GM19395 (cell line): Measurements from ENCODE around the gene CSK.

Experiments used
- ATAC-seq: cut with Tn5 transposase; IDR thresholded peaks from one replicate; pipeline ENCODE4 v1.9.1; 2021; ENCODE audit warnings: mild to moderate bottlenecking, moderate library complexity; ENCODE audit not compliant: unreplicated experiment

CSK gene

DNA sequence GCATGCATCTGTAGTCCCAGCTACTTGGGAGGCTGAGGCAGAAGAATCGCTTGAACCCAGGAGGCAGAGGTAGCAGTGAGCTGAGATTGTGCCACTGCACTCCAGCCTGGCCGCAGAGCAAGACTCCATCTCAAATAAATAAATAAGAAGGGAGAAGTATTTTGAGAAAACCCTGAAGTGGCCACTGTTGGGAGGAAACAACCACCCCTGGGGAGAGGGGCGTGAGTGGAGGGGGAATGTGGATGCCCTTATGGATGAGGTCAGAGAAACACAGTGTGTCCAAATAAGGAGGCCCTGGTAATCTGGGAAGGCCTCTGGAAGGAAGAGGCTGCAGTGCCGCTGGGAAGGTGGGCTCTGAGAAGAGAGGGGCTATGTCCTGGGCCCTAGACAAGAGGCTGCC, 40.4 kb downstream of the CSK start:
- no peak for ATAC-seq

DNA sequence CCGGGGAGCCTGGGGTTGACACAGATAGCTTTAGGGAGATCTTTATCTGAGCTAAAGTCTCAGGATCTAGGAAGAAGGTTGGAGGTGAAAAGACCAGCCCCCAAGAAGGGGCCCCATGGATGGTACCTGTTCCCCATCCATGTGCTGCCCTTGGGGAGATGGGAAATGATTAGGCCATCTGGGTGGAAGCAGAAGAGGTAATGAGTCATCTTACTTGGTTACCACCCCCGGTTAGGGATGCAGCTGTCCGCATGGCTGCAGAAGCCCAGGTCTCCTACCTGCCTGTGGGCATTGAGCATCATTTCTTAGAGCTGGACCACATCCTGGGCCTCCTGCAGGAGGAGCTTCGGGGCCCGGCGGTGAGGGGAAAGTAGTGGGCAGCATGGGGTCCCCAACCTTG, 41.4 kb downstream of the CSK start:
- no peak for ATAC-seq

DNA sequence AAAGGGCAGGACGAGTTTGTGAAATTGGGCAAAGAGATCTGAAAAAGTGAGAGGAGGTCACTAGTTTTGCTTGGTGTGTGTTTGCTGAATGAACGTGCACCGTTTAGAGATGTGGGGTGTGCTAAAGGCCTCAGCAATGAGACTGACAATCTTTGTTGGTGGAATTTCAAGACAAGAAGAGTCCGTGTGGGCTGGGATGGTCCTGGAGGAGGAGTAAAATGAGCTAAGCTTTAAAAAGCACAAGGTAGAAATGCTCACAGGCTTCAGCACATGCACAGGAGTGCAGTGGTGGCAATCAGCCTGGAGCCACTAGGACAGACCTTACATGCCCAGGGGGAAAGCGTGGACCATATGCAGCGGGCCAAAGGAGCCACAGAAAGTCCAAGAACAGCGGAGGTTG, 43.1 kb downstream of the CSK start:
- ATAC-seq, result no peak

DNA sequence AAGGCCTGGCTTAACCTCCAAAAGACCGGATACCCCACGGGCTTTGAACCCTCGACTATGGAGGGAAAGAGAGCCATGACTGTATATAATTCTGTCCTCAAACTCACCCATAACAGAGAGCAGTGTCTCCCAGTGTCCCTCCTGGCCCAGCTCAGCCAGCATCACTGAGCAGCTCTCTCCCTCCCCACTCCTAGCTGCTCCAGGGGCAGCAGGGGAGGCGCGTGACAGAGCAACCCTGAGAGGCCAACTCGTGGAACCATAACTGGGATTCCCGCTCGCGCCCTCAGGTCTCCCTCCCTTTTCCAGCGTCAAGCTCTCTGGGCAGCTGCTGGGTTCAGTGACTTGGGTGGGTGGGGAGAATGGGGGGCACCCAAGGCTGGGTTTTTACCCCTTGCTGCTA, 44.0 kb downstream of the CSK start:
- no peak for ATAC-seq

DNA sequence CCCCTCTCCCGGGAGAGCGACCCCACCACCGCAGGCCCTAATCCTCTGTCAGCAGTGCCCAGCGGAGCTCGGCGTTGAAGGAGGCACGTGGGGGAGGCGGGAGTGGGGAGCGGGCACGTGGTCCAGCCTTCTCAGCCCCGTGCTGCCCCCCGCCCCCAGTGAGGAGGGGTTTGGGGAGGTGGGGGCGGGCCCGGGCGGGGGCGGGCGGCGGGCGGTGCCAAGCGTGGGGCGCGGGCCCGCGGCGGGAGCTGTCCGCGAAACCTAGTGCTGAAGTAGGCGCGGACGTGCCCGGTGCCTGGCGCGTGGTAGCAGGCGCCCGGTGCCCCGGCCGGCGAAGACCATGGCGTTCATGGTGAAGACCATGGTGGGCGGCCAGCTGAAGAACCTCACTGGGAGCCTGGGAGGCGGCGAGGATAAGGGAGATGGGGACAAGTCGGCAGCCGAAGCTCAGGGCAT, 44.5 kb downstream of the CSK start, which contains the start of gene CPLX3:
Gene CPLX3 (plus strand): TSS at position 264 of the 456 bp plus-strand sequence. CDS start 77 bp downstream, at position 341.
- ATAC-seq, result no peak

DNA sequence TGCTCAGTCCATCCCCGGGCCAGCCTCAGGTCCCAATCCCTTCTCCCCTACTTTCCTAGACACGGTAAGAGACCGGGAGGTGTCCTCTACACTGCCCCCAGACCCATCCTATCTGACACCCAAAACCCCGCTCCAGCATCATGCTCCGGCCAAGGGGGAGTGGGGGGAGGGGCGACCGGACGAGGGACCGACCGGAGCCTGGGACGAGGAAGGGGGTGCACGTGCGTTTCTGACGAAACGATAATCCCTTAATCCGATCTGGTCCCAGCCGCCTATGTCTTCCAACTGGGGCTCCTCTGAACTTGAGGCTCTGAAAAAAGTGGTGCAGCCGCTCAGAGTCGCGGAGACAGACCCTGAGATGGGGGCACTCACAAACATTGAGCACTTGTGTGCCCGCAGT, 45.0 kb downstream of the CSK start:
- no peak for ATAC-seq

DNA sequence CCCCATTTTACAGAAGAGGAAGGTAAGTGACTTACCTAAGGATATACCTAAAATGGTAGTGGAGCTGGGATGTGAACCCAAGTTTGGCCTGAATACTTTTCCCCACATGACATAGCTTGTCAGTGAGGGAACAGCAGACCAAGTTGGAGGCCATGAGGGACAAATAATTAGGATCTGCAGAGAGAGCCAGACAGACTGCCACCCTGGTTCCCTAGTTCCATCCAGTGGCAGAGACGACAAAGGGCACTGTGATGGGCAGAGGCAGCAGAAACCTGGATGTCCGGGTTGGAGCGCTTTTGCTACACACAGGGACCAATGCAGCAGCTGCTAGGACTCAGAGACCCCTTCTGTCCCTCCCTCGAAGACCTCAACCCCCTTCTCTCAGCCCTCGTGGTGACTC, 45.7 kb downstream of the CSK start:
- no peak for ATAC-seq

DNA sequence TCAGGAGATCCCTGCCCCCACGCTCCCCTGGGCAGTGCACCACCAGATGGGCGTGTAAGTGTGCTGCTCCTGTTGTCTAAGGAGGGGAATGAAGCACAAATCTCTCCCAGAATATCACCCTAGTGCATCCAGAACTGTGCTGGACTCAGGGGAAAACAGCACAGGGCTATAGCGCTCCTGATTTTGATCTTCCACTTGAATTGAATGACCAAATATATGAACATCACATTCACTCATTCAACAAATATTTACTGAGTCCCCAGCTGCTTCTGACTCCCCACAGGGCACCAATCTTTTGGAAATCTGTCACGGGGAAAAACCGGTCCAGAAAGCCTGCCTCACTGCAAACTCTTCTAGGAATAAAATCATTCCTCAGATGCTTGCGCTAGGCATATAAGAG, 47.0 kb downstream of the CSK start:
- ATAC-seq, result no peak

DNA sequence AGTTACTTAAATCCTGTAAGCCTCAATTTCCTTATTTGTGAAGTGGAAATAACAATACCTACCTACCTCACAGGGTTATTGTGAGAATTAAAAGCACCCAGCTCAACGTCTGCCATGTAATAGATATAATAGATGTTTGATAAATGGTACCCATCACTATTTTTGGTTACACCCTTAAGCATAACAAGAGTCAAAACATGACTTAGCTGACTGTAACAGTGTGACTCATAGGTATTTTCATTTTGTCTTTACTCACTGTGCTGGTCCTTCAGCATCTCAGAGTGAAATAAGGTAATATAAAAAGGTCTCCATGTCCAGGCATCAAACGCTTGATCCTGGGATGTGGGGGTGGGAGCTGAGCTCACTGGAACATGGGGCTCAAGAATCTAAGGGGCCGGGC, 47.6 kb downstream of the CSK start:
- ATAC-seq, result no peak

DNA sequence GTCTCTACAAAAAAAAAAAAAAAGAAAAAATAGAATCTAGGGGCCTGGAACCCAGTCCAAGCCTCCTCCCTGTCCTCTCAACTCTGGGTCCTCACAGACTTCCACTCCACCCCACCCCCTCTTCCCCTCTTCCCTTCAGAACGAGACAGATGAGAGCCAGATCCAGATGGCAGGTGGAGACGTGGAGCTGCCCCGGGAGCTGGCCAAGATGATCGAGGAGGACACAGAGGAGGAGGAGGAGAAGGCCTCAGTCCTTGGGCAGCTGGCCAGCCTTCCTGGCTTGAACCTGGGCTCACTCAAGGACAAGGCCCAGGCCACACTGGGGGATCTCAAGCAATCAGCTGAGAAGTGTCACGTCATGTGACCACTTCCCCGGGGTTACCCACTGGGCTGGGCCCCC, 48.1 kb downstream of the CSK start:
- ATAC-seq, result no peak

DNA sequence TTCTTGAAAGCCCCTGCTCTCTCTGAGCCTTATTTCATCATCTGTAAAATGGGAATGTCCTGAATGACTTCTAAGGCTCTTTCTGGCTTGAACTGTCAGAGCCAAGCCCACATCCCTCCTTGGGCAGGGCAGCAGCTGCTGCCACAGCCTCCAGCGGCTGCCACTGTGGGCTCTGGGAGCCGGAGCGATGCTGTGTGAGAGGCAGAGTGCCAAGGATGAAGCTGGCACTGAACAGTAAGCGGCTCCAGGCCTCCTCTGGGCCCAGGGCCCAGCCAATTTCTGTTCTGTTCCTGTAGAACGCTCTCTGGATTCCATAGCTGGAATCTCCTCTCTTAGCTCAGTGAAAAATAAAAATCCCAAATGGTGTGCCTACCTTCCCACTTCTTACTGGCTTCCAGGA, 49.0 kb downstream of the CSK start:
- no peak for ATAC-seq

DNA sequence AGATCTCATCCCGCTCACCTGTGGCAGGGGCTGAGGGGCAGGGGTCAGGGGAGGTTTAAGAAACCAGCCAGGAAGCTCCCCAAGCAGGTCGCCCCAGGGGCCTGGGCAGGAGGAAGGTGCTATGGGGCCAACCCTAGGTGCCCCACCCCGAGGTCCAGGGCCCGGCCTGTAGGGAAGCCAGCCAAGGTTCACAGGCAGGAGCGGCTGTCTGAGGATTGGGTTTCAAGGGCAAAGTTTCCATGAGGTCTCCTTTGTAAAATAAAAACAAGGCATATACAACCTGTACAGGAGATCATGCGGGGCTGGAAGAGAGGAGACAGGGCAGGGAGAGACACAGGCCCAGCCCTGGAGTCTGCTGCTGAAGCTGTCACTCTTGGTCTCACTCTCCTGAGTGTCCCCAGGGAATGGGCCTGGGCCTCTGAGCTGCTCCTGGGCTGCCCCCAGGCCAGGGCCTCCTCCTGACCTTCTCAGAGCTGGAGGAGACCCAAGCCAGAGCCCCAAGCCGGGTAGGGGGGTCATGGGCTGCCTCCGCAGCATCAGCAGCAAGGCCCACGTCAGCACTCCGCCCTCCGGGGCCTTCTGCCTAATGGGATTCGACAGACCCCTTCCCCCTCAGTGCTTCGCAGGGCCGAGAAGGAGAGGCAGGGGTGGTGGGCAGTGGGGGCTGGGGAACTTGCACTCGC, 50.1 kb downstream of the CSK start:
- ATAC-seq, result no peak

DNA sequence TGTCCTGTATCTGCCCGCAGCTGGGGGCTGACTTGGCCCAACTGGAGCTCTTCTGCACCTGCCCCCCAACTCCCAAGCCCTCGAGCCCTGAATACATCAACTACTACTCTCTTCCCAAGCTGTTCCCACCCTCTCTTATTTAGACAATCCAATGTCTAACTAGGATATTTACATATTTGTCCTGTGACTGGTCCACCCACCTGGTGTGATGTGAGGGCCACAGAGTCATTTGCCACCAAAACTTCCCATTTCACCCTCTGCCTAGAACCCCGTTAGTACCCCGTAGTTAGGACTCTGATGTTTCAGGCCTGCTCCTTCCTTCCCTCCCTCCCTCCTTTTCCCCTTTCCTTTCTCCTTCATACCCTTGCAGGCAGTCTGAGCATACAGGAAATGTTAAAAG, 50.9 kb downstream of the CSK start:
- ATAC-seq, result no peak

DNA sequence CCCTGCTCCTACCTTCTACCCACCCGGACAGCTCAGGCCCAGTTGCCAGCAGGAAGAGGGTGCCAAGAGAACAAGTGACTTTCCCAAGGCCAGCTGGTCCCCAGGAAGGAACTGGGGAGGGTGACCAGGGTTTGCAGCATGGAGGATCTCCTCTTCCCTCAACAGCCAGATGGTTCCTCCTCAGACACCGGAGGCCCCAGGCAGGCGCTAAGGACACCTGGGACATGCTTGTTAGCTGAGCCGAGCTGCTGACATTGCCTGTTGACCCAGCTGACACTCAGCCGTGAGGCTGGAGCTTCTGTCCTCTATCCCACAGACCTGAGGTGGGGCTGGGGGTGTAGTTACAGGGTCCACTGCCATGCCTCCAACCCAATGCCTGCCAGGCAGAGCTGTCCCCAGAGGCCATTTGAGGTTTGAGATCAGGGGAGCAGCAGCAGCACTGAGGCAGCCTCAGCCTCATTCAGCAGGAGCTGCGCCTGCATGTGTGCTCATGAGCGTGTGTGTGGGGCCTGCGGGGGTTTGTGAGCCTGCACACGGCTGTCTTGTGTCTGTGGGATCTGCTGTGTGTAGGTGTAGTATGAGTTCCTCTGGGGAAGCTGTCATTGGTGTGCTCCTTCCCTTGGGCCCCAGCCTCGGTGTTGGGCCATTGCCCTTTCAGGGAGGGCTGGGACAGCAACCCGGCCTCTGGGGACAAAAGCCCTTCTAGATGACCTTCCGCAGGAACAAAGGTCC, 51.7 kb downstream of the CSK start:
- no peak for ATAC-seq

DNA sequence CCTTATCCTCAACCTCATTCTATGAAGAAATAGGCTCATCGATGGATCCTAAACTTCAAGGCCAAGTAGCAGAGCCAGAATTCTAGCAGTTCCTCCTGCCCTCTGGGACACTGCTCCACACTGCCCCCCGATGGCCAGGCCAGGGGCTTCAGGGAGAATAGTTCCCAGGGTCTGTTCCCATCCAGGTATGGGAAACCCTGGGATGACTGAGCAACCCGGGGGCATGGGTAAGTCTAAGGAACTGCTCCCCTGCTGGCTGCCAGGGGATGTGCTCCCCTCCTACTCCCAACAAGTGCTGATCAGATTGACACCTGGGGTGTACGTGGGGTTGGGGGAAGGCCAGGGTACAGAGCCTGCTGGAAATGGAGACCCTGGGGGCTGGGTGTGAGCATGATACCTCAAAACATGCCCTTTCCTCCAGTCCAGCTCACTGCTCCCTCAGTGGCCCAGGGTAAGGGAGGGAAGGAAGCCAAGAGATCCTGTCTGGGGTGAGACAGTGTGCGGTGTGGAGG, 53.5 kb downstream of the CSK start:
- ATAC-seq, result no peak

DNA sequence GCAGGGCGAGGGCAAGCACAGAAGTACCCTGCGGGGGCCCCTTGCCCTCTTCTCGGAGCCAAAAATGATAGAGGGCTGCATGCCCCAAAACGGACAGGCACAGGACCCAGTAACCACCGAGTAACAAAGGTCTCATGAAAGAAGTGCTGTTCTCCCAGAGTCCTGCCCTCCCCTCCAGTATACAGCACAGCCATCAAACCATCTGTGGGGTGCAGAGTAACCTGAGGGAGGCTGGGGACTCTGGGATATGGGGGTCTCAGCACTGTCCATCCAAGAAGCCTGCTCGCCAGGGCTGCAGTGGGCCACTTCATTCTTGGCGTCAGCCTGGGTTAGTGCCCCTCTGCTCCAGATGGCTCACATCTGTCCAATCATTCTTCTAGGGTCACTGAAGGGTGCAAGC, 55.0 kb downstream of the CSK start:
- ATAC-seq, result no peak

DNA sequence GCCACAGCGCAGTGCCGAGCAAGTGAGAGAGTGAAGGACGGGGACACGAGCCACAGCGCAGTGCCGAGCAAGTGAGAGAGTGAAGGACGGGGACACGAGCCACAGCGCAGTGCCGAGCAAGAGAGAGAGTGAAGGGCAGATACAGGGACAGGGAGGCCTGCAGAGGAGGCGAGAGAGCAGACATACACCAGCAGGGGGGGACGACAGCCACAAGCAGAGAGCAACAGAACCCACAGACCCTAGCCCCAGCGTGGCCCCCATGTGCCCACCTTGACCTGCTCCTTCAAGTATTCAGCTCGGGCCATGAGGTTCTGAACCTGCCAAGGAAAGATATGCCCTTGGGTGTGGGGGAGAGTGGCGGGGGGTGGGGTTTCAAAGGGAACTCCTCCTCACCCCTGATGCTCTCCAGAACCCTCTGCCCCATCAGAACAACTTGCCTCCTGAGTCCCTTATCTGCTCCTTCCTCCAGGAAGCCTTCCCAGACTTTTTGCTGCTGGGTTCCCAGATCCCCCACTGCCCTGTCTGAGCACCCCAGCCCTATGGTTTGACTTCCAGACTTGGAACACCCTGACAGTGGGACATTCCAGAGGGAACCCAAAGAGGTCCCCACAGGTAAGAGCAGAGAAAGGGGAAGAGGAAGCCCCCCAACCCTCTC, 55.7 kb downstream of the CSK start:
- no peak for ATAC-seq

DNA sequence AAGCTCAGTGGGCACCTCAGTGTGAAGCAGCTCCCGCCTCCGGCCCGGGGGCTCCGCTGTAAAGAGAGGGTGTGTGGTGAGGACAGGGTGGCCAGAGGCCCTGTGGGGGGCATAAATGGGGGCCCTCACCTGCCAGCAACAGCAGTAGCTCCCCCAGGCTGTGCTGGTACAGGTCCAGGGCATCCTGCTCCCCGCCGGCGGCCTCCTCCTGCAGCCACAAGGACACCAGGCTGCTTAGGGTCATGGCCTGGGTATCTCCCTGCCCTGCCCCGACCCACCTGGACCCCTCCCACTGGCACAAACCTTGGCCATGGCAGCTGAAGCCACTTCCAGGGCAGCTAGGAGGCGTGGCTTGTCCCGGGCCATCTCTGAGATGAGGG, 56.2 kb downstream of the CSK start:
- ATAC-seq, result no peak

DNA sequence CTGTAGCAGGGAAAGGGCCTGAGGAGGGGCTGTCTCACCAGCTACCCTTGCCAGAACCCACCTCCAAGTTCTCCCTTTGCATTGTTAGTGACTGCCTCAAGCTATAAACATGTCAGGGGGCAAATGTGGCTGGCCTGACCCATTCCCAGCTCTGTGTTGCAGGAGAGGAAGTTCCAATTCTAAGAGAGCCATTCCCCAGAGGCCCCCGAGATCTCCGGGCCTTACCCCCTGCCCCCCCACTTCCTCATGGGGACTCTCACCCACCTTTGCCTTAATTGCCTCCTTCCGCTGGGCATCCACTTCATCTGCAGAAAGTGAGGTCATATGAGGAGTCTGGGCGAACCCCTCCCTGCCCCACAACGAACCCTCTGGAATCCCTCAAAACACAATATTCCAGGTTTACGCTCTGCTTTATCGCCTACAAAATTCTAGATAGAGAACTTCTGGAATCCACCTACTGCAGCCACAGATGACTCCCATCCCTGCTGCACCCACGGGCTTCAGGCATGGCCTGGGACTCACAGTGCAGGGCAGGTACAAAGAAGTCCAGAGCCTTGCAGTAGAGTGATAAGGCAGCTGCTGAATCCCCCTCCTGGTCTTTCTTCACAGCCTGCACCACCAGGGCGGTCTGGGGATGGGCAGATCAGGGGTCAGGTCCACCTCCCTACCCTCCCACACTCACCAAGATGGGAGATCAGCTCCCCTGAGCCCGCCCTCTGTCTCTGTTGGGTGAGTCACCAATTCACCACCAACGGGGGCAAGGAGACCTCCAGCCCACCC, 57.1 kb downstream of the CSK start:
- ATAC-seq, result no peak

DNA sequence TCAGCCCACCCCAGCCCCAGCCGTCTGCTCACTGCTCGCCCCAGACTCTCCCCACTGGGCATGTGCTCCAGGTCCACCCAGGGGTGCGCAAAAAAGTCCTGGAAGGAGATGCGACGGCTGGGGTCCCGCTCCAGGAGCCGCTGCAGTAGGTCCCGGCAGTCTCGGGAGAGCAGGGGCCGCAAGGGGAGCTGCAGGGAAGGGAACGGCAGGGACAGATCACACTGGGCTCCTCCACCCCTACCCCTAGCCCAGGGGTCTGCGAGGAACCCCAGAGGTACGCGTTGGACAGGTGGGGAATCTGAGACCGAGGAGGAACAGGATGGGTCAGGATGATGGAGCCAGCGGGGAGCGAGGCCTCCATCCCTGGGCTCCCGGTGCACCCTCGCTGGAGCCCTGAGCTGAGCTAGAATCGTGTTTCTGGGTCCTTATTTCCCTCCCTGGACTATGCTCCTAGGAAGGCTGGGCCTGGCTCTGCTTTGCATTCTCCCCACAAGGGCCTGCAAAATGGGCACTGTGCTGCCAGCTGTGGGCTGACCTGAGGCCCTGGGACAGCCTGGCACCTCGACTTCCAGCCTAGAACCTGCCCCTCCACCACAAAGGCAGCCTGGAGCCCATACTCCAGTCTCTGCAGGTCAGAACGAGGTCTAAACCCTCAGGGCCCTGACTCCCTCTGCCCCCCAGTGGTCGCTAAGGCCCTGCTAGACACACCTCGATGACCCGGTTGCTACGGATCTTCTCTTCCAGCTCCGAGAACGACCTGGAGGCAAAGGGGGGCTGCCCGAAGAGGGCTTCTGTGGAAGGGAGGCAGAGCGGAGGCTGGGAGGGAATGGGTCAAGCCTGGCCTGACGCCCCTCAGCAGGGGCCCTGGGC, 57.9 kb downstream of the CSK start:
- no peak for ATAC-seq
